Dermis microvascular lymphatic vessel endothelial cell (primary cell): ENCODE data around the gene NUTM2E. TPM values are rescaled to one million over a fixed set of nuclear protein-coding genes. Genes with fewer than 3 reads are reported as not detected.
A peak's percentile ranks its signal among the peaks of the same experiment; 100 is the strongest.
"Not testable (repeated sequence)": the region's sequence is repeated elsewhere in the genome, so short reads cannot be mapped to it uniquely, and the experiment has no call there.

ENCODE experiments used
- DNase-seq, 2 donors: peaks; one replicate each; pipeline versions ENCODE4 v3.0.0 to v3.0.0-alpha.2; 2010; ENCODE audit warnings: low read depth in 2 of 2
- total RNA-seq: library from RNA; depleted of rRNA; stranded (reverse); fragments of >200 nt; gene quantifications from 2 replicates; pipeline ENCODE4 v1.2.1, GENCODE V29; 2014

Gene NUTM2E
- 0.13 TPM in 1 of 2 replicates, not detected in the other for total RNA-seq

- DNase-seq, result peak; percentile 32 to 74
These were observed at the start of gene NUTM2E for GRCh38 chr10:79826496-79827215. TSS of gene NUTM2E (plus strand) at chr10:79826739. CDS start at chr10:79841741, 15,002 bp downstream.

GRCh38 chr10:79777997-79778396, 48.5 kb upstream of the NUTM2E start:
- DNase-seq, result peak in 1 of 2 donors; percentile 3

GRCh38 chr10:79779310-79779938, 47.1 kb upstream of the NUTM2E start:
- DNase-seq, result peak; percentile 57 to 84

GRCh38 chr10:79779992-79780391, 46.5 kb upstream of the NUTM2E start:
- peak in 1 of 2 donors; percentile 12 for DNase-seq

DNA sequence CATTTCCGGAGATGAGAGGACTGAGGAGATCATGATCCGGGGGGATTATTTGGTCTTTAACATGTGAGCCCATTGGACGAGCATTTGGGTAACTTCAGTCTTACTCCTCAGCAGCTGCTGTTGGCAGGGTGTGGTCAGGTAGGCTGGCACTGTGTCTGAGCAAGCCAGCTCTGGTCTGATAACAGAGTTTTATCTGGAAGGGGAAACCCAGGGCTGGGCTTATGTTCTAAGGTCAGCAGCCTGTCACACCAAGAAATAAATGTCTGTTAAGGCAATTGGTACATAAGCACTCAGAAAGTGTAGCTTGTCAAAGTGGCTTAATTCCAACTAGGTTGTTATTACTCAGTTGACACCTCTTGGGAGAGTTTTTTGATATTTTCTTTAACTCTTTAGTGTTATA, 45.0 kb upstream of the NUTM2E start:
- DNase-seq, result not testable (repeated sequence)

- DNase-seq, result not testable (repeated sequence)
These were observed 39.0 kb upstream of the NUTM2E start for GRCh38 chr10:79787455-79787952.

DNA sequence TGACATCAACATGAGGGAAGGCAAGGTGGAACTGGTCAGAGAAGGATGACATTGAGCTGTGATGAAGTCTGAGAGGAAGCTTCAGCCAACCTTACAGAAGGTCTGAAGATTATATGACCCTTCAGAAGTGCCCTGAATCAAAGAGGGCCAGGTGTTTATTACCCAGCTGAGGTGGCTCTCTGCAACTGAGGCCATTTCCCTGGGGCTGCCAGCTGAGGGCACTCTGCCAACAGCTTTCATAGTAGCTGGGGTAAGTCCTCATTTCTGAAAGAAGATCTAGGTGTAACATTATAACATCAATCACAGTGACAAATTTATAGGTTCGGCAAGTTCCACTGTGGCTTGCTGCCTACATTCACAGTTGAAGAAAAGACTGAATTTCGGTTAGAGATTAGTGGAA, 37.2 kb upstream of the NUTM2E start:
- not testable (repeated sequence) for DNase-seq

DNA sequence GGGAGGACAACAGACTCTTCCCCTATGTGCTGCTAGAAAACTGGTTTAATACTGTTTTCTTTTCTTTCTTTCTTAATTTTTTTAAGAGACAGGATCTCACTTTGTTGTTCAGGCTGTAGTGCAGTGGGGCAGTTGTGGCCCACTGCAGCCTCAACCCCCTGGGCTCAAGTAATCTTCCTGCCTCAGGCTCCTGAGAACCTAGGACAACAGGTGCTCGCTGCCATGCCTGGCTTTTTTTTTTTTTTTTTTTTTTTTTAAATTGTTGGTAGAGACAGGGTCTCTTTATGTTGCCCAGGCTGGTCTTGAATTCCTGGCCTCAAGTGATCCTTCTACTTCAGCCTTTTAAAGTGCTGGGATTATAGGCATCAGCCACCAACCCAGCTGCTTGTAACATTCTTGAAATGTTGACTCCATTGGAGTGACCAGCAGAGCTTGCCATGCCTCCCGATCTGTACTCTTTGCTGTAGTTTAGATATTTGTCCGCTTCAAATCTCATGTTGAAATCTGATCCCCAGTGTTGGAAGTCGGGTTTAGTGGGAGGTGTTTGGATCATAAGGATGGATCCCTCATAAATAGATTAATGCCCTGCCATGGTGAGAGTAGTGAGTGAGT, 34.5 kb upstream of the NUTM2E start:
- DNase-seq, result not testable (repeated sequence)

GRCh38 chr10:79799337-79799736, 27.2 kb upstream of the NUTM2E start:
- DNase-seq, result not testable (repeated sequence)

DNA sequence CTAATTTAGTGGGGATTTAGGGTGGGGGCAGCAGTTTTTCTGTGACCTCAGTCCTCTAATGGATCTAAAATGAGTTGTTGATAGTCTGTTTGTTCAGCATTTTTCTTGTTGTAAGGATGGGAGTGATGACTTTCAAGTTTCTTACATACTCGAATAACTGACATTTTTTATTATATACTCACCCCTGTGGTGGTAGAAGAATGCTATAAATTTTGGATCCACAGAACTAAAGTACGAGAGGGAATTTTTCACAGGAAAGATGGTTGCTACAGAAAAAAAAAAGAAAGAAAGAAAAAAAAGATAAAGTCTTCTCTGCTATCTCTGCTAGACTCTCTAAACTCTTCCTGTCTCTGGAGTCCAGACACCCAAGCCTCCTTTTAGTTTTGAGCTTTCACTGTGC, 20.7 kb upstream of the NUTM2E start:
- not testable (repeated sequence) for DNase-seq

- DNase-seq, result not testable (repeated sequence)
These were observed 14.6 kb upstream of the NUTM2E start for GRCh38 chr10:79811895-79812294.

GRCh38 chr10:79816290-79816689, 10.2 kb upstream of the NUTM2E start:
- not testable (repeated sequence) for DNase-seq

DNA sequence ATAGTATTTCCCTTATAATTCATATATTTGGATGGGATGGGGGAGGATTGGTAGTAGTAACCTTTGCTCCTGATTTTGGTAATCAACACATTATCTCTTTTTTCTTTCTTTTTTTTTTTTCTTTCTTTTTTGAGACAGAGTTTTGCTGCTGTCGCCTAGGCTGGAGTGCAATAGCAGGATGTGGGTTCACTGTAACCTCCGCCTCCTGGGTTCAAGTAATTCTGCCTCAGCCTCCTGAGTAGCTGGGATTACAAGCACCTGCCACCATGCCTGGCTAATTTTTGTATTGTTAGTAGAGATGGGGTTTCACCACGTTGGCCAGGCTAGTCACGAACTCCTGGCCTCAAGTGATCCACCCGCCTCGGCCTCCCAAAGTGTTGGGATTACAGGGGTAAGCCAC, 3.2 kb upstream of the NUTM2E start:
- not testable (repeated sequence) for DNase-seq

DNA sequence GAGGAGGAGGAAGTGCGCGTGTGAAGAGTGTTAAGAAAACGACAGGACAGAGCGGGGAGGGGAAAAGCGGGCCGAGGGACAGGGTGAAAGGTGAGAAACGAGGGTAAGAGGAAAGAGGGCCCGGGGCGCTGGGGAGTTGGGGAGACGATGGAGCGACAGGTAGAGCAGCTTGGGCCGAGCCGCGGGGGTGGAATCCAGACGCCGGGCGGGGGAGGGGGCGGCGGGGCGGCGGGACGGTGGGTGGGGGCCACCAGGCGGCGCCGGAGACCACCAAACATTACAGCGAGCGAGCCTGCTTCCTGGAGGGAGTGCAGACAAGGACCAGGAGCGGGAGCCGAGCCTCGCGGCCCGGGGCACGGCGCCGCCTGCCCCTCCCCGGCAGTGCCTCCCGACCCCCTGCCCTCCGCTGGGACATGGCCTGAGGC, 940 bp upstream of the NUTM2E start:
- DNase-seq, result not testable (repeated sequence)

- peak in 1 of 2 donors; percentile 1 for DNase-seq
These were observed 426 bp upstream of the NUTM2E start for GRCh38 chr10:79826131-79826495.

DNA sequence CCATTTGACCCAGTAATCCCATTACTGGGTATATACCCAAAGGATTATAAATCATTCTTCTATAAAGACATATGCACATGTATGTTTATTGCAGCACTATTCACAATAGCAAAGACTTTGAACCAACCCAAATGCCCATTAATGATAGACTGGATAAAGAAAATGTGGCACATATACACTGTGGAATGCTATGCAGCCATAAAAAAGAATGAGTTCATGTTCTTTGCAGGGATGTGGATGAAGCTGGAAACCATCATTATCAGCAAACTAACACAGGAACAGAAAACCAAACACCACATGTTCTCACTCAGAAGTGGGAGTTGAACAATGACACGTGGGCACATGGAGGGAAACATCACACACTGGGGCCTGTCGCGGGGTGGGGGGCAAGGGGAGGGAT, 7.3 kb downstream of the NUTM2E start:
- DNase-seq, result not testable (repeated sequence)

DNA sequence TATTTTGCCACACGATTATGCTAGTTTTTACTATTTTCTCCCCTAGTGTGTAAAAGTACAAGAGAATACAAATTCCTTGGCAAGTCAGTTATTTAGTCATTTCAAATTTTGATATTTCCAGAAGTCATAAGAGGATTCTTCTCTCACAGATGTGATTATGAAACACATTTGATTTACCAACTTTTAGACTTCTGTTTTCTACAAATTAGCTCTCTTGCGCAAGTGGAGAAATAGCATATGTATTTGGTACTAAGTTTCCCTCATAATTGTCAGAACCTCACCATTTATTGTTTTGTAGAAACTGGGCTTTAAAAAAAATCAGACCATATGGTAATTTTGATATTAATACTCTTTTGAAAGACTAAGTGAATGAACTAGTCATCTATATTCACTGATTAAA, 9.4 kb downstream of the NUTM2E start:
- DNase-seq, result not testable (repeated sequence)

DNA sequence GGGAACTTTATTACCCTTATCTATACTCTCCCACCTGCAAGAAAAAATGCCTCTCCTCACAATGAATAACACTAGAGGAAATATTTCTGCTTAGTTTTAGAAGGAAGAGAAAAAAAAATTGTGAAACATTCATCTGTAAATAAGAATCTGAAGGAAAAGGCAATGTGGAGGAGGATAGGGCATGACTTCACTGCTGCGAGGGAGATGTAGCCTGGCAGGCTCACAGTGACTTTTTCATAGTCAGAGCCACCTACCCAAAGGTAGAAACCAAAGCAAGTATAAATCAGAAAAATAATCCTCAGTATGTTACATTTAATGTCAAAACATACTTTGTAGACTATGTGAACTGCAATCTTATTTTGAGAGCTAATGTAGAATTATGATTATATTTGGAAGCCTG, 10.4 kb downstream of the NUTM2E start:
- not testable (repeated sequence) for DNase-seq

- DNase-seq, result not testable (repeated sequence)
These were observed 11.9 kb downstream of the NUTM2E start for GRCh38 chr10:79838441-79838840.

DNA sequence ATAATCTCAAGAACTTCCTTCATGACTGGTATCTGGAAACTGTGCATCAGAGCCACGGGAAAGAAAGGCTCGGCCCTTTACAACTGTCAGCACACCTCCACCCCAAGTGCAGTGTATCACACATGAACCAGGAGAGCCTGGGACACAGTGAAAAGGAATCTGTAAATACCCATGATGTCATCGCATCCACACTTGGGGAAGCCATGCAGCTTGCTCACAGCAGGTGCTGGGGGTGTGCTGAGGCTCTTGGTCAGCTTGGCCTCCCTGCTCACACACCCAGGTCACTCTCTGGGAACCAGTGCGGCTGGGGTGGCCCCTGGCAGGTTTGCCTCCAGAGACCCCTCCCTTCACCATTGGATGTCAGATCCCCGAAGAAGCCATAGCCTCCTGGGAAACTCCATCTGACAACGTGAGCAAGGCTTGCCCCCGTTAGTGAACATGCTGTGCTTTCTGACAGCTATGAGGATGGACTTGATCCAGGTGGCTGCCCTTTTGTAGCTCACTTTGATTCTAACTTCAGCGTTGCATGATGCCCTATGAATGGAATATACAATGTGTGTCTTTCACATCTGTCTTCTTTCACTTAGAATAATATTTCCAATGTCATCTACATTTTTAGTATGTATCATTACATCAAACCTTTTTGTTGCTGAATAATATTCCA, 26.8 kb downstream of the NUTM2E start:
- DNase-seq, result not testable (repeated sequence)

- not testable (repeated sequence) for DNase-seq
These were observed 35.7 kb downstream of the NUTM2E start for GRCh38 chr10:79862269-79862668.

DNA sequence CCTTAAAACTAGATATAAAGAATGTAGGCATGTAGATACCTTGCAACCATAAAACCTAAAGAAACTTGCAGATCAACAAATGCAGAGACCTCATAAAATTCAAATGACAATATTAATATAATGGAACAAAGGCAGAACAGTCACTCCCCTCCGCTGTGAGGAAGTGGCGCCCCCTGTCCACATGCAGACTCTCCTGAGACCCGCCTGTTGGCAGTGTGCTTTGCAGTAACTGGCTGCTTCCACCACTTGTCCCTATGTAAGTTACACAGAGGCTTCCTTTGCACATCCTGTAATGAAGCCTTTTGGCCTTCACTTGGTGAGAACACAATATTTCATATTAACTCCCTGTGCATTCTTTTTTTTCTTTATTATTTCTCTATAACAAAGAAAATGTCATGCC, 36.3 kb downstream of the NUTM2E start:
- DNase-seq, result peak in 1 of 2 donors; percentile 0
